HEK293 (cell line): ENCODE data around the gene UFSP2.

Source experiments
- CTCF ChIP-seq: fragments of 450-650 bp; formaldehyde crosslinking; IDR thresholded peaks from 2 replicates; pipeline ENCODE4 v1.5.1; 2016; ENCODE audit warnings: missing biosample characterization, missing genetic modification characterization
- ELK4 ChIP-seq: IDR thresholded peaks from 2 replicates; pipeline ENCODE4 v1.6.1; 2011; ENCODE audit warnings: mild to moderate bottlenecking, low read depth, low read length, borderline replicate concordance
- REST ChIP-seq: fragments of 450-650 bp; formaldehyde crosslinking; IDR thresholded peaks from 2 replicates; pipeline ENCODE4 v1.5.1; 2016; ENCODE audit warnings: missing biosample characterization, missing genetic modification characterization

GRCh38 chr4:185441479-185441878 lies 15.7 kb upstream of the UFSP2 start:
- TF ChIP-seq ELK4: no peak
- TF ChIP-seq REST (tag by site-specific recombination): no peak
- TF ChIP-seq CTCF (tag by site-specific recombination): no peak
